ENCODE data around the gene MDN1.

The MDN1 gene

DNA sequence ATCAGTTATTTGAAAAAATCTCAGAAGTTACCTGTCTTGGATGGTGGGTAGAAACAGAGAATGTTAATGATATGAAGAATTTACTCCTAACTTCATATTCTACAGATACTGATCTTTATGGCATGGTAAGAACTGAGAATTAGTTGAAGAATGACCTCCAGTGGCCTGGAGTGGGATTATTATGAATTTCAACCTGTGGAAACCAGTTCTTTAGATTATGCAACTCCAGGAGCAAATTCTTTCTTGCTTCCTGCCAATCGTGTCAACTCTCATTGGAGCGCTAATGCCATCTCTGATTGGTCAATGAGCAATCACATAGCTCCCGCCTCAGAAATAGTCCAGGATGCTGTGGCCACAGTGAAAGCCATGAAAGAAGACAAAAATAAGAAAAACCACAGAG is 221.6 kb downstream of the MDN1 start:
- Histone ChIP-seq H3K36me3 (ENCODE audit: control insufficient read depth, insufficient read depth, low read length) (no peaks in the 10 kb centered on the region), H3K4me3 (replicated peaks; ENCODE audit: low read depth, low read length) (no peak overlapping the region), H3K27me3 (replicated peaks; ENCODE audit: control insufficient read depth, insufficient read depth, low read length) (no peaks in the 10 kb centered on the region)
- DNase-seq (ENCODE audit: extremely low read depth, insufficient read length) = no peak
- TF ChIP-seq, protein P1, sequence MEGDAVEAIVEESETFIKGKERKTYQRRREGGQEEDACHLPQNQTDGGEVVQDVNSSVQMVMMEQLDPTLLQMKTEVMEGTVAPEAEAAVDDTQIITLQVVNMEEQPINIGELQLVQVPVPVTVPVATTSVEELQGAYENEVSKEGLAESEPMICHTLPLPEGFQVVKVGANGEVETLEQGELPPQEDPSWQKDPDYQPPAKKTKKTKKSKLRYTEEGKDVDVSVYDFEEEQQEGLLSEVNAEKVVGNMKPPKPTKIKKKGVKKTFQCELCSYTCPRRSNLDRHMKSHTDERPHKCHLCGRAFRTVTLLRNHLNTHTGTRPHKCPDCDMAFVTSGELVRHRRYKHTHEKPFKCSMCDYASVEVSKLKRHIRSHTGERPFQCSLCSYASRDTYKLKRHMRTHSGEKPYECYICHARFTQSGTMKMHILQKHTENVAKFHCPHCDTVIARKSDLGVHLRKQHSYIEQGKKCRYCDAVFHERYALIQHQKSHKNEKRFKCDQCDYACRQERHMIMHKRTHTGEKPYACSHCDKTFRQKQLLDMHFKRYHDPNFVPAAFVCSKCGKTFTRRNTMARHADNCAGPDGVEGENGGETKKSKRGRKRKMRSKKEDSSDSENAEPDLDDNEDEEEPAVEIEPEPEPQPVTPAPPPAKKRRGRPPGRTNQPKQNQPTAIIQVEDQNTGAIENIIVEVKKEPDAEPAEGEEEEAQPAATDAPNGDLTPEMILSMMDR (IDR thresholded peaks at IDR 0.05; ENCODE audit: insufficient read depth, low read length, poor library complexity, severe bottlenecking) = peak; percentile 28

DNA sequence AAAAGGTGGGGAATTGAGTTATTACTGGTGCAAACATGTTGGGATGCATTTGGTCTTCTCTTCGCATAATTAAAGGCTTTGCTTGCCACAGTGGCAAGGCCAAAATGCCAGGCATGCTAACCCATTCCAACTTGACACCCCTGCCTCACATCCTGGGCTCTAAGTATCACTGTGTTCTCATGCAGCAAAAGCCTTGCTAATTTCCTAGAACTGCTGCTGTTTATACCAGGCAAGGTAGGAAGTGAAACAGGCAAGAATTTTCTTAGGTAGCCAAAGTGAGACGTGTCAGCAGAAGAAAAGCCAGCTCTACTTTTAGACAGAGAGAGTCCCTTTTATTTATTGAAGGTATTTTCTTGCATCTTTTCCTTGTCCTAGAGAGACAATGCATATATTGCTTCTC is 222.2 kb downstream of the MDN1 start:
- Histone ChIP-seq H3K36me3 (ENCODE audit: control insufficient read depth, insufficient read depth, low read length) (no peaks in the 10 kb centered on the region), H3K4me3 (replicated peaks; ENCODE audit: low read depth, low read length) (no peak overlapping the region), H3K27me3 (replicated peaks; ENCODE audit: control insufficient read depth, insufficient read depth, low read length) (no peaks in the 10 kb centered on the region)
- DNase-seq (ENCODE audit: extremely low read depth, insufficient read length) = no peak
- TF ChIP-seq, protein P1 (IDR thresholded peaks at IDR 0.05; ENCODE audit: insufficient read depth, low read length, poor library complexity, severe bottlenecking) = no peak

DNA sequence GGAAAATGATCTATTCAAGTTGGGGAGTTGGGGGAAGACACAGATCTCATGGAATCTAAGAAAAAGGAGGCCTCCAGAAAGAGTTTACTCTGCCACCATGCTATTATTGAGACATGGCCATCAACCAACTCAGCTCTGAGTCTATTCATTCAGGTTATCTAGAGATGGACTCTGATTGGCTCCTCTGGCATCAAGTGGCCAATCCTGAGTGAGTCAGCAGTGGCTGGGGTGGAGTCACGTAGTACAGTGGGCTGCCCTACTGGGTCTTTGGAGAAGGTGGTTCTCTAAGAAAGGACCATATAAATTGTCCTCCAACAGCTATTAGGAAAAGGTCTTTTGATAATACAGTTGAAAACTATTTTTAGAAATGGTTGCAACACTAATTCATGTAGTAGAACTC is 223.1 kb downstream of the MDN1 start:
- no peak overlapping the region for H3K4me3 ChIP-seq (replicated peaks; ENCODE audit: low read depth, low read length)
- DNase-seq (ENCODE audit: extremely low read depth, insufficient read length) = no peak
- TF ChIP-seq, protein P1 (IDR thresholded peaks at IDR 0.05; ENCODE audit: insufficient read depth, low read length, poor library complexity, severe bottlenecking) = no peak

DNA sequence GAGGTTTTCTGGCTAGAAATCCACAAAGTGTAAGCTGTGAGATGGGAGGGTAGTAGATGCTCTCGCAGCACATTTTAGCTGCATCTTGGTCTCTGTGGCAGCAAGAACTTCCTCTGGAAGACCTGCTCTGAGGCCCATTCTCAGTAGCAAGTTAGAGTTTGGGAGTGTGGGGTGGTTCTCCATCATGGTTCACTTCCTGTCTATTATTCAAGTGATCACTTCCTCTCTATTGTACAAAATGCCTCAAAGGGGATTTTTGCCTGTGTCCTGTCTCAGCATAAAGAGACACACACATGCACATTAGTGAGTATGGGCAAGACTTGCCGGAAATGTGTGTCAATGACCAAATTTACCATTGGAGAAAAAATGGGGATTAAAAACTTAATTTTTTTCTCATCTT is 223.5 kb downstream of the MDN1 start:
- Histone ChIP-seq H3K4me3 (replicated peaks; ENCODE audit: low read depth, low read length) (no peak overlapping the region), H3K27me3 (replicated peaks; ENCODE audit: control insufficient read depth, insufficient read depth, low read length) (no peaks in the 10 kb centered on the region), H3K36me3 (ENCODE audit: control insufficient read depth, insufficient read depth, low read length) (no peaks in the 10 kb centered on the region)
- TF ChIP-seq, protein P1 (IDR thresholded peaks at IDR 0.05; ENCODE audit: insufficient read depth, low read length, poor library complexity, severe bottlenecking) = no peak
- DNase-seq (ENCODE audit: extremely low read depth, insufficient read length) = peak; percentile 47

More for the DNA sequence above, 223.1 kb downstream of the MDN1 start:
- Histone ChIP-seq H3K36me3 (ENCODE audit: control insufficient read depth, insufficient read depth, low read length) (no peaks in the 10 kb centered on the region), H3K27me3 (replicated peaks; ENCODE audit: control insufficient read depth, insufficient read depth, low read length) (no peaks in the 10 kb centered on the region)
